Gastroesophageal sphincter (tissue), 3 donors: ENCODE results near the gene CENPO.

Experiments
- CTCF ChIP-seq, 4 experiments: fragments of 200-600 bp in 2 of 4; fragments of 450-650 bp in 2 of 4; sonication (generic) in 1 of 4; IDR thresholded peaks; one replicate each; pipeline ENCODE4 v1.5.1; 2017 to 2019; ENCODE audit warnings: antibody characterized with exemption in 4 of 4, mild to moderate bottlenecking in 2 of 4, moderate library complexity in 2 of 4
- EP300 ChIP-seq: sonication (generic); formaldehyde crosslinking; IDR thresholded peaks from one replicate; pipeline ENCODE4 v1.6.1; 2017; ENCODE audit warnings: antibody characterized with exemption, mild to moderate bottlenecking
- POLR2A ChIP-seq, 2 donors: fragments of 450-650 bp; IDR thresholded peaks; one replicate each; pipeline ENCODE4 v1.6.1; 2017; ENCODE audit warnings: antibody characterized with exemption in 2 of 2, mild to moderate bottlenecking in 2 of 2, moderate library complexity in 1 of 2
- POLR2AphosphoS5 ChIP-seq: sonication (generic); formaldehyde crosslinking; IDR thresholded peaks from one replicate; pipeline ENCODE4 v1.6.1; 2017; ENCODE audit warnings: antibody characterized with exemption

GRCh38 chr2:24792874-24793760 lies at the start of gene CENPO, which contains the start of gene PTRHD1:
- TF ChIP-seq POLR2A (IDR thresholded peaks at IDR 0.05) (peak; percentile 43 to 59), CTCF (IDR thresholded peaks at IDR 0.05) (peak in 3 of 4 experiments; percentile 61 to 69 (median 65)), EP300 (no peak), POLR2AphosphoS5 (peak; percentile 41)
